ENCODE results near the gene DPF3.

GRCh38 chr14:72717220-72717619, 176.7 kb downstream of the DPF3 start:
- no peak for TF ChIP-seq CTCF (IDR thresholded peaks at IDR 0.05)
- no peak for TF ChIP-seq EZH2 (IDR thresholded peaks at IDR 0.05; ENCODE audit: borderline replicate concordance, insufficient read depth, low read depth, low read length, poor library complexity, severe bottlenecking)

All from B cell (primary cell).